ENCODE results near the gene PNPLA2. TPM values are rescaled to one million over a fixed set of nuclear protein-coding genes. Genes with fewer than 3 reads are reported as not detected.

The PNPLA2 gene
- polyA plus RNA-seq, 3 donors = 26.8 to 321 (median 35.0) TPM

GRCh38 chr11:852762-853161 is 34.0 kb downstream of the PNPLA2 start:
- H3K9me3 Mint-ChIP-seq = peaks cover 0 to 3% (median 0%) of the 10 kb centered on the region in 7 donors
- 97% methylated on average over 5 of the region's 15 CpGs for WGBS (ENCODE audit: insufficient coverage)
- peaks cover 6 to 24% of the 10 kb centered on the region in 2 donors for H3K27me3 ChIP-seq (ENCODE audit: control insufficient read depth in 2 of 2, insufficient read depth in 2 of 2, low read length in 2 of 2)
- no peak overlapping the region for H3K9ac ChIP-seq (ENCODE audit: insufficient read depth, low read length, poor library complexity, severe bottlenecking)
- DNase-seq = no peak
- peaks cover 2 to 6% of the 10 kb centered on the region in 2 donors for H3K36me3 Mint-ChIP-seq
- no peak overlapping the region for H2AFZ ChIP-seq (ENCODE audit: insufficient read depth, low read depth, low read length, poor library complexity, severe bottlenecking)
- no peaks in the 10 kb centered on the region for H3K79me2 ChIP-seq (ENCODE audit: insufficient read depth, low read length)
- no peak for TF ChIP-seq CTCF (IDR thresholded peaks at IDR 0.05)
- H3K27ac ChIP-seq (ENCODE audit: low read depth in 1 of 2, low read length in 2 of 2) = no peak overlapping the region
- H3K9me3 ChIP-seq (replicated peaks in 1 of 2; ENCODE audit: control insufficient read depth in 1 of 2, insufficient read depth in 1 of 2, low read length in 2 of 2) = no peaks in the 10 kb centered on the region
- no peak overlapping the region for H3K4me3 Mint-ChIP-seq
- H3K4me3 ChIP-seq (replicated peaks in 1 of 3; ENCODE audit: low read depth in 2 of 3, low read length in 3 of 3) = no peak overlapping the region
- peaks cover 12 to 18% of the 10 kb centered on the region in 2 donors for H3K4me1 ChIP-seq (ENCODE audit: control insufficient read depth in 1 of 2, insufficient read depth in 2 of 2, low read length in 2 of 2)
- H3K4me1 Mint-ChIP-seq = peaks cover 11% of the 10 kb centered on the region
- peaks cover 12 to 35% (median 23%) of the 10 kb centered on the region in 3 donors for H3K27me3 Mint-ChIP-seq (ENCODE audit: low read depth in 3 of 3)
- H4K20me1 ChIP-seq (ENCODE audit: insufficient read depth, low read length) = peaks cover 80% of the 10 kb centered on the region
- H3K36me3 ChIP-seq (replicated peaks in 1 of 2; ENCODE audit: control insufficient read depth in 1 of 2, insufficient read depth in 2 of 2, low read length in 2 of 2) = no peaks in the 10 kb centered on the region
- no peak overlapping the region for H3K27ac Mint-ChIP-seq
- H3K4me2 ChIP-seq (replicated peaks; ENCODE audit: extremely low read depth, low read length, poor library complexity, severe bottlenecking) = no peak overlapping the region
- intact Hi-C loops (cut with micrococcal nuclease) = no loop called here

- no peak overlapping the region for H3K27ac ChIP-seq (ENCODE audit: low read depth in 1 of 2, low read length in 2 of 2)
- no peak overlapping the region for H3K27ac Mint-ChIP-seq
- no peaks in the 10 kb centered on the region for H3K79me2 ChIP-seq (ENCODE audit: insufficient read depth, low read length)
- WGBS (ENCODE audit: insufficient coverage) = 95% methylated on average over 19 of the region's 27 CpGs
- H3K9ac ChIP-seq (ENCODE audit: insufficient read depth, low read length, poor library complexity, severe bottlenecking) = no peak overlapping the region
- H3K4me2 ChIP-seq (replicated peaks; ENCODE audit: extremely low read depth, low read length, poor library complexity, severe bottlenecking) = no peak overlapping the region
- TF ChIP-seq CTCF (IDR thresholded peaks at IDR 0.05) = no peak
- H3K4me1 Mint-ChIP-seq = peaks cover 6% of the 10 kb centered on the region
- H3K4me1 ChIP-seq (ENCODE audit: control insufficient read depth in 1 of 2, insufficient read depth in 2 of 2, low read length in 2 of 2) = peaks cover 5 to 7% of the 10 kb centered on the region in 2 donors
- H3K27me3 Mint-ChIP-seq (ENCODE audit: low read depth in 3 of 3) = peaks cover 7 to 27% (median 19%) of the 10 kb centered on the region in 3 donors
- H3K36me3 Mint-ChIP-seq = peaks cover 2 to 6% of the 10 kb centered on the region in 2 donors
- DNase-seq = no peak
- H3K36me3 ChIP-seq (replicated peaks in 1 of 2; ENCODE audit: control insufficient read depth in 1 of 2, insufficient read depth in 2 of 2, low read length in 2 of 2) = no peaks in the 10 kb centered on the region
- no peak overlapping the region for H2AFZ ChIP-seq (ENCODE audit: insufficient read depth, low read depth, low read length, poor library complexity, severe bottlenecking)
- H4K20me1 ChIP-seq (ENCODE audit: insufficient read depth, low read length) = peaks cover 77% of the 10 kb centered on the region
- peaks cover 0 to 2% (median 0%) of the 10 kb centered on the region in 7 donors for H3K9me3 Mint-ChIP-seq
- intact Hi-C loops (cut with micrococcal nuclease) = no loop called here
- no peak overlapping the region for H3K4me3 Mint-ChIP-seq
- H3K9me3 ChIP-seq (replicated peaks in 1 of 2; ENCODE audit: control insufficient read depth in 1 of 2, insufficient read depth in 1 of 2, low read length in 2 of 2) = no peaks in the 10 kb centered on the region
- peaks cover 2 to 15% of the 10 kb centered on the region in 2 donors for H3K27me3 ChIP-seq (ENCODE audit: control insufficient read depth in 2 of 2, insufficient read depth in 2 of 2, low read length in 2 of 2)
- no peak overlapping the region for H3K4me3 ChIP-seq (replicated peaks in 1 of 3; ENCODE audit: low read depth in 2 of 3, low read length in 3 of 3)
Observed at GRCh38 chr11:853682-854448, 35.2 kb downstream of the PNPLA2 start.
